ENCODE data around the gene DCST1. TPM values are rescaled to one million over a fixed set of nuclear protein-coding genes. Genes with fewer than 3 reads are reported as not detected.
A peak's percentile ranks its signal among the peaks of the same experiment; 100 is the strongest.

DCST1 gene
- total RNA-seq, 1 experiment from 2014 or later, result not detected

GRCh38 chr1:155064111-155064831 is 30.6 kb downstream of the DCST1 start:
- no peaks in the 10 kb centered on the region for H4K20me1 ChIP-seq (ENCODE audit: low read length)
- no peak for DNase-seq
- H3K9me3 ChIP-seq (ENCODE audit: low read length), result no peaks in the 10 kb centered on the region
- CTCF ChIA-PET, result interaction anchor here (0.8 to 2.3 kb wide), 2 partner anchors 11 to 20 kb away, joined by 3 to 14 read pairs; no protein-coding TSS in a partner anchor
- H3K27me3 ChIP-seq (ENCODE audit: low read length), result no peaks in the 10 kb centered on the region
- intact Hi-C loops (cut with micrococcal nuclease), result loop anchor here (5.0 kb wide), 1 partner anchor 92 kb away; the partner anchor contains the start of genes CKS1B and SHC1
- H3K79me2 ChIP-seq (ENCODE audit: low read length), result peaks cover 14% of the 10 kb centered on the region
- POLR2A ChIA-PET (ENCODE audit: unreplicated experiment), result interaction anchor here (0.6 to 1.0 kb wide), 2 partner anchors 91 to 1280 kb away, joined by 4 to 5 read pairs; no protein-coding TSS in a partner anchor
- H3F3A ChIP-seq (ENCODE audit: low read length, unreplicated experiment), result no peaks in the 10 kb centered on the region
- TSS peak; percentile 68 for BruUV-seq (replicated peaks)
- peak overlapping the region; percentile 82 for H3K4me2 ChIP-seq (ENCODE audit: low read length)
- H3K36me3 ChIP-seq (ENCODE audit: low read depth, low read length), result peaks cover 11% of the 10 kb centered on the region; the same call in 1 of the 2 replicates
- H2AFZ ChIP-seq (ENCODE audit: low read length), result peak overlapping the region; percentile 83
- H3K27ac ChIP-seq (ENCODE audit: low read length), result no peak overlapping the region
- H3K4me3 ChIP-seq (ENCODE audit: low read length), result peak overlapping the region; percentile 76
- no peaks in the 10 kb centered on the region for H3K9me2 ChIP-seq (replicated peaks; ENCODE audit: low read length)
- peaks cover 21% of the 10 kb centered on the region for H3K4me1 ChIP-seq (ENCODE audit: insufficient read depth, low read length)
- peak overlapping the region; percentile 55 for H3K9ac ChIP-seq (ENCODE audit: low read length)
- TF ChIP-seq EZH2phosphoT487 (IDR thresholded peaks at IDR 0.05; ENCODE audit: borderline replicate concordance, low read length), result no peak
- no peak for TF ChIP-seq CTCF (conservative IDR thresholded peaks at IDR 0.05; ENCODE audit: low read depth, low read length)
- TF ChIP-seq EZH2 (IDR thresholded peaks at IDR 0.05; ENCODE audit: low read length, unreplicated experiment), result no peak
- ATAC-seq, result peak; percentile 17

GRCh38 chr1:155064832-155065429 is 31.3 kb downstream of the DCST1 start:
- Histone ChIP-seq H3K4me1 (ENCODE audit: insufficient read depth, low read length) (peaks cover 21% of the 10 kb centered on the region), H4K20me1 (ENCODE audit: low read length) (no peaks in the 10 kb centered on the region), H3K4me3 (ENCODE audit: low read length) (peak overlapping the region; percentile 76), H3F3A (ENCODE audit: low read length, unreplicated experiment) (no peaks in the 10 kb centered on the region), H3K9ac (ENCODE audit: low read length) (no peak overlapping the region), H3K9me2 (replicated peaks; ENCODE audit: low read length) (no peaks in the 10 kb centered on the region), H3K79me2 (ENCODE audit: low read length) (peaks cover 14% of the 10 kb centered on the region), H3K27me3 (ENCODE audit: low read length) (no peaks in the 10 kb centered on the region), H2AFZ (ENCODE audit: low read length) (no peak overlapping the region), H3K4me2 (ENCODE audit: low read length) (peak overlapping the region; percentile 82), H3K27ac (ENCODE audit: low read length) (no peak overlapping the region), H3K9me3 (ENCODE audit: low read length) (no peaks in the 10 kb centered on the region), H3K36me3 (ENCODE audit: low read depth, low read length) (peaks cover 7% of the 10 kb centered on the region; the same call in 1 of the 2 replicates)
- ChIA-PET POLR2A (ENCODE audit: unreplicated experiment) (no interaction called here), CTCF (interaction anchor here (0.8 kb wide), 1 partner anchor 10 kb away, joined by 3 read pairs; no protein-coding TSS in a partner anchor)
- BruUV-seq (replicated peaks), result no TSS peak
- no peak for ATAC-seq
- intact Hi-C loops (cut with micrococcal nuclease), result loop anchor here (5.0 kb wide), 1 partner anchor 93 kb away; the partner anchor contains the start of genes CKS1B and SHC1
- no peak for DNase-seq
- TF ChIP-seq CTCF (conservative IDR thresholded peaks at IDR 0.05; ENCODE audit: low read depth, low read length) (no peak), EZH2 (IDR thresholded peaks at IDR 0.05; ENCODE audit: low read length, unreplicated experiment) (no peak), EZH2phosphoT487 (IDR thresholded peaks at IDR 0.05; ENCODE audit: borderline replicate concordance, low read length) (no peak)
